GM18868 (cell line): ENCODE data around the gene PAXX.
"Not testable (repeated sequence)": the region's sequence is repeated elsewhere in the genome, so short reads cannot be mapped to it uniquely, and the experiment has no call there.

ENCODE experiments used
- ATAC-seq: cut with Tn5 transposase; IDR thresholded peaks from one replicate; pipeline ENCODE4 v1.9.1; 2021; ENCODE audit warnings: mild to moderate bottlenecking, moderate library complexity; ENCODE audit not compliant: unreplicated experiment

Gene PAXX

GRCh38 chr9:137000177-137000930, 8.1 kb downstream of the PAXX start:
- peak; percentile 60 for ATAC-seq

DNA sequence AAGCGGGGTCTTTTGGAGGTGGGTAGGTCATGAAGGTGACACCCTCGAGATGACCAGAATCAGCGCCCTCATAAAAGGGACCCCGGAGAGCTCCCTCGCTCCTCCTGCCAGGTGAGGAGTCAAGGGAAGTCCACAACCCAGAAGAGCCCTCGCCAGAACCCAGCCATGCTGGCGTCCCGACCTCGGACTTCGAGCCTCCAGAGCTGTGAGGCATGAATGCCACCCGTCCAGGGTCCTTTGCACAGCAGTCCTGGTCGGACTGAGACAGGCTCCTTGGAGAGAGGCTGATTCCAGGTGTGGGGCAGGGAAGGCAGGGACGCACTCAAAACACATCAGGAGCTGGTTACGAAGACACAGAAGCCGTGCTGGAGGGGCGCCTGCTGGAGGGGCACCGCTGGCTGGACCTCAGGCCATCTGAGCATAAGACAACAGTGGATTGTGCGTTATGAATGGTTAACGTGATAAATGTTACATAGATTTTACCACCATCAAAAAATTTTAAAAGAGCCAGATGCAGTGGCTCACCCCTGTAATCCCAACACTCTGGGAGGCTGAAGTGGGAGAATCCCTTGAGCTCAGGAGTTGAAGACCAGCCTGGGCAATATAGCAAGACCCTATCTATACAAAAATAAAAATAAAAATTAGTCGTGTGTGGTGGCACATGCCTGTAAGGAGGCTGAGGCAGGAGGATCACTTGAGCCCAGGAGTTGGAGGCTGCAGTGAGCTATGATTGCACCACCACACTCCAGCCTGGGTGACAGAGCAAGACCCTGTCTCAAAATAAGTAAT, 9.8 kb downstream of the PAXX start:
- ATAC-seq = no peak

DNA sequence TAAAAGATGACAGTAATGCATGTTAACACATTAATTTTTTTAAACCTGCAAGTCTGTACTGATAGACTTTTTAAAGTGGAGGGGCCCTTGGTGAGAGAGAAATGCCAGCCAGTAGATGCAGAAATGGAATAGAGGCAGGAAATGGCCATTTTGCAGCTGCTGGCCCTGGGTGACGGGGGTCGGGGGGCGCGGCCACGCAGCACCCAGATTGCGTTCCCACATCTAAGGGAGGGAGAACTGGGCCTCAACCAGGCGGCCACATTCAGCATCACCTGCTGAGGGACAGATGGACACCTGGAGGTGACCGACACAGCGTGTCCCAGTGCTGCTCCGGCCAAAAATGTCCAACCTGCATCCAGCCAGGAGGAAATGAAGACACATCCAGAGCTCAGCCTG, 10.4 kb downstream of the PAXX start:
- ATAC-seq = no peak

DNA sequence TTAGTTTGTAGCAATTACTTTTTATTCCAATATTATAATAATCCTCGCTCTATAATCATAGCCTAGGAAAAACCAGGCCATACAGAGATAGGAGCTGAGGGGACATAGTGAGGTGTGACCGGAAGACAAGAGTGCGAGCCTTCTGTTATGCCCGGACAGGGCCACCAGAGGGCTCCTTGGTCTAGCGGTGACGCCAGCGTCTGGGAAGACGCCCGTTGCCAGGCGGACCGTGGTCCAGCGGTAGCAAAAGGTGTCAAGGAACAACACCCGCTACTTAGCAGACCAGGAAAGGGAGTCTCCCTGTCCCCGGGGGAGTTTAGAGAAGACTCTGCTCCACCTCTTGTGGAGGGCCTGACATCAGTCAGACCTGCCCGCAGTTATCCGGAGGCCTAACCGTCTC, 12.1 kb downstream of the PAXX start:
- ATAC-seq = not testable (repeated sequence)

DNA sequence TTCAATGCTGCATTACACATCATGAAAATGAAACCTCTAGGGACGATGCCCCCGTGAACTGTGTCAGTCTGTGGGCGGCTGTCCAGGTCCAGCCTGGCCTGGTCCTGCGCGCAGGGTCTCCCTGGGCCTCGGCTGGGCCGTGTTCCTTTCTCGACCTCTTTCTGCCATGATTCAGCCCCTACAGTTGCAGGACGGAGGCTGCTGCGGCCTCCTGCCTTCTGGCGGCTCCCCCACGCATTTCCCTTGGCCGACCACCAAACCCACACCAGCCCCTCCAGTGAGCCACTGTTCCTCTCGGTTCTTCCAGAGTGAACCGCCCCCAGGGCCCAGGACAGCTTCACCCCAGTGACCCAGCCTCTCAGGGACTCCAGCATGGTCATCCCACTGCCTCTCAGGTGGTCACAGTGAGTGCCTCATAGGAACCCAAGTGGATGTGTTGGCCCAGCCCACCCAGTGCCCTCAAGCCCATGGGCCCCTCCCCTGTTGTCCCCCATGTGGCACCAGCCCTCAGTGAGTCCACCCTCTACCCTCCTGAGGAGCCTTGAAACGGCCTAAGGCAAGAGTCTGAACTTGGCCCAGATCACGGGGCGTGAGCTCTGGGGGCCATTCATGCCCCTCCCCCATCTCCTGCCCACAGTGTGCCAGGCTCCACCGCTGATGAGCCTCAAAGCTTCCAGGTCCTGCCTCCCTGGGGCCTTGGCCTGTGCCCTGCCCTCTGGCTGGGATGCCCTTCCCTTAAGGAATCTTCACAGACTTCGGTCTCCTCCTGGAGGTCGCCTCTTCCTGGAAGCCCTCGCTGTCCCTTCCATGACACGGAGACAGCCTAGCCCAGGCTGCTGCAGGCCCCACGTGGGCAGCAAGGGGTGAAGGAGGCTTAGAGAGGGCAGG, 14.1 kb downstream of the PAXX start:
- ATAC-seq = no peak

DNA sequence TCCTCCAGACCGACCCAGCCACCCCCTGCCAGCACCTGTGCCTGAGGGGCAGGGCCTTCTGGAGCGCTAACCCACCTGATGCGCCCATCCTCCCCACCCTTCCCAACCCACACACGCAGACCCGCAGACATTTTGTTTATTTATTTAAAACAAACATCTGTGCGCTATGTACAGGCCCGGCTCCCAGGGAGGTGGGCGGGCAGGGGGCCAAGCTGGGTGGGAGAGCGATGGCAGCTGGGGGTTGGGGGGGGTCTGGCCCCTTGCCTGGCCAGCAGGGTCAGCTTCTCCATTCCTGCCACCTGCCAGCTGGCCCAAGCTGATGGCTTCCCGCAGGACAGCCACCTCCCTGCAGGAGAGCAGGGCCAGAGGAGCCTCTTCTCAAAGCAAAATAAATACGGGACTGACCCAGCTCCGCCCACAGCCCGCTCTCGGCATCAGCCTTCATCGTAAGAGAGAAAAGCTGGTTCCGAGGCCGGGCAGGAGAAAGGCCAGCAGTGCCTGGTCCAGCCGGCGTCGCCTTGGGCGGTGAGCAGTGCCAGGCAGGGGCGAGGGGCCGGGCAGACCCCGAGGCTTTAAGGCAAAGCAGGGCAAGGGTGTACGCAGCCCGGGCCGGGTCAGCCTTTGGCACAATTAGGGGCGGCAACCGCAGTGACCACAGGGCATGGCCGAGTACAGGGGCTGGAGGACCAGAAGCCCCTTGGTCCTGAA, 15.0 kb downstream of the PAXX start:
- no peak for ATAC-seq

GRCh38 chr9:137007816-137008270, 15.6 kb downstream of the PAXX start:
- ATAC-seq = no peak

DNA sequence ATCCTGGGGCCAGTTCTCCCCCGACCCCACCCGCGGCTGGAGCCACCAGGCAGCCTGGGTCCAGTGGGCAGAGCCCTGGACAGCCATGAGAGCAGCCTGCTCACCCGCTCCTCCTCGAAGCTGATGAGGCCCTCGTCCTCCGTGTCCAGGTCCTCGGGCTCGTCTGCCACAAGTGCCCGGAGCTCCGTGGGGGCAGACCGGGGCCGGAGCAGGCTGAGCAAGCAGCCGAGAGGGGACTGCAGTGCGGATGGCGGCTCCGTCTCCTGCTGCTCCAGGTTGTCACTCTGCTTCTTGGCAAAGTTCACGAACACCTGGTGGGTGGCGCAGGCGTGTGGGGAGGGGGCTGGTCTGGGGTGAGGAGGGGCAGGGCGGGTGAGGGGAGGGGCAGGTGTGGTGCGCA, 16.1 kb downstream of the PAXX start:
- no peak for ATAC-seq

GRCh38 chr9:137009217-137009616, 17.0 kb downstream of the PAXX start:
- ATAC-seq = no peak

- ATAC-seq = no peak
Observed at GRCh38 chr9:137009938-137010732, 17.9 kb downstream of the PAXX start.

- no peak for ATAC-seq
Observed at GRCh38 chr9:137011156-137011555, 18.9 kb downstream of the PAXX start.

DNA sequence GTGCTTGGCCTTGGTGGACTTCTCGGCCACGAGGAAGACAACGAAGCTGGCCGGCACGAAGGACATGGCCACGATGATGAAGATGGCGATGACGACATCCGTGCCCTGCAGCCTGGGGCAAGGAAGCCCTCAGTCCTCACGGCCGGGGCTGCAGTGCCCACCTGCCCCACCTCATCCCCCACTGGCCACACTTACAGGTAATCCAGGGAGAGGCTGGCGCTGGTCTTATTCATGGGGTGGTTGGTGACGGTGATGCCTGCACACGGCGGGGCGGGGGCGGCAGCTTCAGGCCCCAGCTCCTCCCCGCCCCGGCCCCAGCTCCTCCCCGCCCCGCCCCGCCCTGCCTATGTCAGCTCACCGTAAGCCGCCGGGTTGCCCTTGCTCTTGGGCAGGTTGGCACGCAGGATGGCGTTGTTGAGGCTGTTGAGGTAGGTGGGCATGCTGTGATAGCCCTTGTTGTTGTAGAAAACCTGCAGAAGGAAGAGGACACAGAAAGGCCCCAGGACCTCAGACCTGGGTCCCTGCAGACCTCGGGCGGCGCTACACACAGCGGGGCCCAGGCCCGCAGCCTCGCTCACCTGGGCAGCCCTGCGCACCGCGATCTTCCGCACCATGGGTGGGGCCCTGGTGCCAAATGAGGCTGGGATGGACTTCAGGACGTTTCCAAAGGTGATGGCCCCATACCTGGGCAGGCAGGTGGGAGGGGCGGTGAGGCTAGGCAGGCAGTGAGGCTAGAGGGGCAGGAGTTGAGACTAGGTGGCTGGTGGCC, 19.9 kb downstream of the PAXX start:
- no peak for ATAC-seq

- ATAC-seq = no peak
Observed at GRCh38 chr9:137012694-137013570, 20.7 kb downstream of the PAXX start.

- ATAC-seq = no peak
Observed at GRCh38 chr9:137013571-137013940, 21.3 kb downstream of the PAXX start.

DNA sequence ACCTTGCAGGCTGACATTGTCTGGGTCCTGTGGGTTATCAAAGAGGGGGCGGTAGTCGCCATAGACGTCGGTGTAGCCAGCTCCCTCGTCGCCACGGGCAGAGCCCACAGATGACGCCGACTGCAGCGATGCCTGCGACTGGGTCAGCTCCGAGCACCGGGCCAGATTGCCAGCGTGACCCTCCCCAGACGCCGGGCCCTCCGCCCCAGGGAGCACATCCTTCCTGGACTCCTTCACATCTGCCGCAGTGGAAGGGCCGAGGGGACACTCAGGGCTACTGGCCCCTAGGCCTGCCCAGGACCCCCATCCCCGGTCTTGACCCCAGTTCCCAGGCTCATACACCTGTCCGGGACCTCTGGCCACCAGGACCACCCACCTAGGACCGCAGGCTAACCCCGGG, 21.9 kb downstream of the PAXX start:
- ATAC-seq = no peak

- no peak for ATAC-seq
Observed at GRCh38 chr9:137014776-137015539, 22.7 kb downstream of the PAXX start.

GRCh38 chr9:137015540-137015930, 23.3 kb downstream of the PAXX start:
- ATAC-seq = no peak
